HEK293T (cell line): Measurements from ENCODE around the gene MORN3.
"Not testable (repeated sequence)": the region's sequence is repeated elsewhere in the genome, so short reads cannot be mapped to it uniquely, and the experiment has no call there.

Experiments
- CTCF ChIA-PET: fragments of 350-600 bp; formaldehyde crosslinking; extraction: SDS; loops from one replicate; lab custom pipeline; 2021; ENCODE audit warnings: antibody characterized with exemption, inconsistent platforms; lab: Yijun Ruan, JAX
- POLR2A ChIA-PET: fragments of 350-600 bp; formaldehyde crosslinking; extraction: SDS; loops from one replicate; lab custom pipeline; 2020; ENCODE audit warnings: antibody characterized with exemption, inconsistent platforms; lab: Yijun Ruan, JAX
- DNase-seq: peaks from one replicate; pipeline ENCODE4 v3.0.0; 2012; ENCODE audit warnings: mixed read lengths; ENCODE audit errors: extremely low spot score
- ARNT ChIP-seq: fragments of 450-650 bp; IDR thresholded peaks from 2 replicates; pipeline ENCODE4 v1.6.1; 2017; ENCODE audit warnings: mild to moderate bottlenecking
- BHLHE40 ChIP-seq: fragments of 450-650 bp; IDR thresholded peaks from 2 replicates; pipeline ENCODE4 v1.6.1; 2016; ENCODE audit warnings: mild to moderate bottlenecking, moderate library complexity, borderline replicate concordance
- CTBP1 ChIP-seq: fragments of 450-650 bp; IDR thresholded peaks from 2 replicates; pipeline ENCODE4 v1.6.1; 2016; ENCODE audit warnings: borderline replicate concordance
- ELF4 ChIP-seq: fragments of 450-650 bp; IDR thresholded peaks from 2 replicates; pipeline ENCODE4 v1.6.1; 2017; ENCODE audit warnings: antibody characterized with exemption
- FOXA1 ChIP-seq: fragments of 450-650 bp; IDR thresholded peaks from 2 replicates; pipeline ENCODE4 v1.6.1; 2016; ENCODE audit warnings: mild to moderate bottlenecking
- FOXK2 ChIP-seq: fragments of 450-650 bp; IDR thresholded peaks from 2 replicates; pipeline ENCODE4 v1.6.1; 2016; ENCODE audit warnings: mild to moderate bottlenecking
- FOXM1 ChIP-seq: fragments of 450-650 bp; IDR thresholded peaks from 2 replicates; pipeline ENCODE4 v1.6.1; 2017; ENCODE audit warnings: mild to moderate bottlenecking, borderline replicate concordance
- HDGF ChIP-seq: fragments of 450-650 bp; IDR thresholded peaks from 2 replicates; pipeline ENCODE4 v1.6.1; 2017; ENCODE audit warnings: antibody characterized with exemption, borderline replicate concordance
- L3MBTL2 ChIP-seq: fragments of 450-650 bp; conservative IDR thresholded peaks from 2 replicates; pipeline ENCODE4 v1.6.1; 2016; ENCODE audit warnings: mild to moderate bottlenecking
- LEF1 ChIP-seq: fragments of 450-650 bp; IDR thresholded peaks from 2 replicates; pipeline ENCODE4 v1.6.1; 2017; ENCODE audit warnings: mild to moderate bottlenecking, borderline replicate concordance
- NFRKB ChIP-seq: fragments of 450-650 bp; IDR thresholded peaks from 2 replicates; pipeline ENCODE4 v1.6.1; 2016; ENCODE audit warnings: mild to moderate bottlenecking, moderate library complexity
- PKNOX1 ChIP-seq: fragments of 450-650 bp; IDR thresholded peaks from 2 replicates; pipeline ENCODE4 v1.6.1; 2016
- SP1 ChIP-seq: fragments of 450-650 bp; IDR thresholded peaks from 2 replicates; pipeline ENCODE4 v1.6.1; 2017
- SUZ12 ChIP-seq: fragments of 450-650 bp; IDR thresholded peaks from 2 replicates; pipeline ENCODE4 v1.6.1; 2016; ENCODE audit warnings: mild to moderate bottlenecking
- TARDBP ChIP-seq: fragments of 450-650 bp; IDR thresholded peaks from 2 replicates; pipeline ENCODE4 v1.6.1; 2016
- ZNF384 ChIP-seq: fragments of 450-650 bp; IDR thresholded peaks from 2 replicates; pipeline ENCODE4 v1.6.1; 2016

The MORN3 gene

DNA sequence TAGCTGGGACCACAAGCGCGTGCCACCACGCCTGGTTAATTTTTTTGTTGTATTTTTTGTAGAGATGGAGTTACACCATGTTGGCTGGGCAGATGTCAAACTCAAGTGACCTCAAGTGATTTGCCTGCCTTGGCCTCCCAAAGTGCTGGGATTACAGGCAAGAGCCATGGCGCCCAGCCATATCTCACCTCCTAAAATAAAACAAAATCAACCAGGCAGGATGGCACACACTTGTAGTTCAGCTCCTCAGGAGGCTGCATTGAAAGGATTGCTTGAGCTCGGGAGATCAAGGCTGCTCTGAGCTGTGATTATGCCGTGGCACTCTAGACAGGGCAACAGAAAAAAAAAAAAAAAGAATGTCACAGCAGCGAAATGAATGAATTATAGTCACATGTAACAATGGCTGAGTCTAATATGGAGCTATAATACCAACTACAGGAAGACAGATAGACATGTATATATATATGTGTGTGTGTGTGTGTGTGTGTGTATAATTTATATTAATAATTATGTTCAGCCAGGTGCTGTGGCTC lies 23.8 kb upstream of the MORN3 start:
- DNase-seq, result no peak
- no peak for TF ChIP-seq SP1
- no peak for TF ChIP-seq TARDBP
- no peak for TF ChIP-seq SUZ12
- no peak for TF ChIP-seq FOXM1
- TF ChIP-seq BHLHE40, result no peak
- no peak for TF ChIP-seq LEF1
- no peak for TF ChIP-seq HDGF
- no peak for TF ChIP-seq FOXK2
- TF ChIP-seq PKNOX1, result no peak
- TF ChIP-seq CTBP1, result no peak
- TF ChIP-seq FOXA1, result no peak
- TF ChIP-seq ELF4, result no peak
- TF ChIP-seq NFRKB, result no peak
- no peak for TF ChIP-seq ZNF384
- TF ChIP-seq L3MBTL2, result no peak
- TF ChIP-seq ARNT, result no peak
- CTCF ChIA-PET, result interaction anchor here (2.1 kb wide), 1 partner anchor 101 kb away, joined by 20 read pairs; the partner anchor contains the start of gene RHOF
- POLR2A ChIA-PET, result interaction anchor here (0.7 to 1.0 kb wide), 2 partner anchors 20 to 21 kb away, joined by 3 read pairs; partner anchors contain the start of gene TMEM120B

DNA sequence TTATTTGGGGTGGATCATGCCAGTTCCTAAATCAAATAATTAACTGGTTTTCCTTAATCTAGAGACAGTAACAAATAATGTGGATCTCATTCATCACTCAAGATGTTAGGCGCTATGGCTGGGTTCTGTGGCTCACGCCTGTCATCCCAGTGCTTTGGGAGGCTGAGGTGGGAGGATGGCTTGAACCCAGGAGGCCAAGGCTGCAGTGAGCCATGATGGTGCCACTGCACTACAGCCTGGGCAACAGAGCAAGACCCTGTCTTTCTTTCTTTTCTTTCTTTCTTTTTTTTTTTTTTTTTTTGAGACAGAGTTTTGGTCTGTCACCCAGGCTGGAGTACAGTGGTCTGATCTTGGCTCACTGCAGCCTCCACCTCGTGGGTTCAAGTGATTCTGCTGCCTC lies 23.3 kb upstream of the MORN3 start:
- CTCF ChIA-PET, result interaction anchor here (2.1 kb wide), 1 partner anchor 102 kb away, joined by 20 read pairs; the partner anchor contains the start of gene RHOF
- not testable (repeated sequence) for DNase-seq
- POLR2A ChIA-PET, result interaction anchor here (1.0 kb wide), 1 partner anchor 20 kb away, joined by 3 read pairs; the partner anchor contains the start of gene TMEM120B

GRCh38 chr12:121689430-121689829 lies 20.0 kb upstream of the MORN3 start:
- DNase-seq, result no peak
- CTCF ChIA-PET, result interaction anchor here (1.6 kb wide), 1 partner anchor 104 kb away, joined by 4 read pairs; the partner anchor contains the start of gene RHOF
- POLR2A ChIA-PET, result no interaction called here
- TF ChIP-seq L3MBTL2, result no peak
- no peak for TF ChIP-seq ELF4
- TF ChIP-seq ZNF384, result no peak
- no peak for TF ChIP-seq CTBP1
- TF ChIP-seq NFRKB, result no peak
- no peak for TF ChIP-seq SP1
- TF ChIP-seq FOXK2, result no peak
- no peak for TF ChIP-seq FOXM1
- no peak for TF ChIP-seq TARDBP
- TF ChIP-seq ARNT, result no peak

DNA sequence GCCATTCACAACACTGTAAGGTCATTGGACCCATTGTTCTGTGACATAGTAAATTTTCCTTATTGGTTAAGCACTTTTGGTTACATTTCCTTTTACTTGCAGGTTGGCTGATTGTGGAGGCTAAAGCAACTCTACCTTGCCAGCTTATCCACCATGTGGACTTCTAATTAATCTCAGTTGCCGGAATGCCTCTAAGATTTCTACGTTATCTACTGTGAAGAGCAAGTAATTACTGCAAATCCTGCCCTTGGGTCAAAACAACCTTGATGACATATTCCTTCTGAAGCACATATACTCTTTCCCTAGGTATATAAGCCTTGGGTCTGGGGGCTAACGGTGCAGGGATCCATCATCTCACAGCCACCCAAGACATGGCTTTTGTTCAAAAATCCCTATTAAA lies 19.5 kb upstream of the MORN3 start:
- no peak for TF ChIP-seq ELF4
- no peak for TF ChIP-seq SUZ12
- no peak for TF ChIP-seq SP1
- TF ChIP-seq HDGF, result no peak
- no peak for TF ChIP-seq ARNT
- TF ChIP-seq FOXM1, result no peak
- TF ChIP-seq NFRKB, result no peak
- no peak for TF ChIP-seq ZNF384
- no peak for TF ChIP-seq PKNOX1
- TF ChIP-seq L3MBTL2, result no peak
- ChIA-PET CTCF (interaction anchor here (1.6 kb wide), 1 partner anchor 105 kb away, joined by 4 read pairs; the partner anchor contains the start of gene RHOF), POLR2A (no interaction called here)
- no peak for DNase-seq

DNA sequence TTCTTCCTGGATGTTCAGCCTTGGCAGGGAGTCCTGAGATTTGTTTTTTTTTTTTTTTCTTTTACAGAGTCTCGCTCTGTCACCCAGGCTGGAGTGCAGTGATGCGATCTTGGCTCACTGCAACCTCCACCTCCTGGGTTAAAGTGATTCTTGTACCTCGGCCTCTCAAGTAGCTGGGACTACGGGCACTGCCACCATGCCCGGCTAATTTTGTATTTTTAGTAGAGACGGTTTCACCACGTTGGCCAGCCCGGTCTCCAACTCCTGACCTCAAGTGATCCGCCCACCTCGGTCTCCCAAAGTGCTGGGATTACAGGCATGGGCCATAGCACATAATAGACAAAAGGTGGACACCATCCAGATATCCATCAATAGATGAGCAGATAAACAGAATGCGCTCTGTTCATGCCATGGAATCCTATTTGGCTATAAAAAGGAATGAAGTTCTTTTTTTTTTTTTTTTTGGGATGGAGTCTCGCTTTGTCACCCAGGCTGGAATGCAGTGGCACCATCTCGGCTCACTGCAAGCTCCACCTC lies 10.3 kb upstream of the MORN3 start:
- not testable (repeated sequence) for DNase-seq
- CTCF ChIA-PET, result interaction anchor here (1.0 kb wide), 1 partner anchor 127 kb away, joined by 3 read pairs; no protein-coding TSS in a partner anchor
- POLR2A ChIA-PET, result interaction anchor here (1.2 kb wide), 1 partner anchor 52 kb away, joined by 3 read pairs; no protein-coding TSS in a partner anchor

DNA sequence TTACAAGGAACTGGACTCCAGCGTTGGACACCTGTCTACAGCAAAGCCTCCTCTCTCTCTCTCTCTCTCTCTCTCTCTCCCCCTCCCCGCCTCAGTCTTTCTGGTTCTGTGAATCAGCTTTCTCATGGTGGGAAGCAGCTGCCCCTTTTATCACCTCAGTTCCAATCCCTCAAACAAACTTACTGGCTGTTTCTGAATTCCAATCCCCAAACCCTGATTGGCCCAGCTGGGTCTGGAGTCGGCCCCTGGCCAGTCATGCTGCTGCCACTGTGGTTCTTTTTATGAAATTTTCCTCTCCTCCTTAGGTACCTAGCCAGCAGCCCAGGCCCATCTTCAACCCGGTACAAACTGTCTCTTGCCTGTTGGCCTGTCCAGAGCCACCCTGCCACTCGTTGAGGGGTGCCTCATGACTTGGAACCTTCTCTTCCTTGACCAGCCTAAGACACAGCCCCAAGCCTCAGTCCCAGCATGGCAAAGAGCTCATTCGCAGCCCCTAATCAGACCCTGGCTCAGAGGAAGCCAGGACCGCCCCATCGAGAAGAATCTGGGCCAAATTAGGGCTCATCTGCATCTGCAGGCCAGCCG lies 9.4 kb upstream of the MORN3 start:
- ChIA-PET POLR2A (interaction anchor here (1.2 kb wide), 1 partner anchor 51 kb away, joined by 3 read pairs; no protein-coding TSS in a partner anchor), CTCF (interaction anchor here (1.0 kb wide), 1 partner anchor 126 kb away, joined by 3 read pairs; no protein-coding TSS in a partner anchor)
- TF ChIP-seq CTBP1 (no peak), FOXM1 (no peak), FOXA1 (no peak), L3MBTL2 (no peak), TARDBP (no peak), BHLHE40 (no peak), ZNF384 (no peak), LEF1 (no peak), PKNOX1 (no peak), NFRKB (no peak)
- no peak for DNase-seq
